ENCODE measurements around the gene RBMS3. TPM values are rescaled to one million over a fixed set of nuclear protein-coding genes. Genes with fewer than 3 reads are reported as not detected.
A peak's percentile ranks its signal among the peaks of the same experiment; 100 is the strongest.
"Not testable (repeated sequence)": the region's sequence is repeated elsewhere in the genome, so short reads cannot be mapped to it uniquely, and the experiment has no call there.

The RBMS3 gene
- total RNA-seq, 1 donor from 2014 or later, result 23.7 TPM

GRCh38 chr3:29454161-29454611, 173.3 kb downstream of the RBMS3 start:
- no peak for DNase-seq (ENCODE audit: low read depth)
- TF ChIP-seq, protein P1, sequence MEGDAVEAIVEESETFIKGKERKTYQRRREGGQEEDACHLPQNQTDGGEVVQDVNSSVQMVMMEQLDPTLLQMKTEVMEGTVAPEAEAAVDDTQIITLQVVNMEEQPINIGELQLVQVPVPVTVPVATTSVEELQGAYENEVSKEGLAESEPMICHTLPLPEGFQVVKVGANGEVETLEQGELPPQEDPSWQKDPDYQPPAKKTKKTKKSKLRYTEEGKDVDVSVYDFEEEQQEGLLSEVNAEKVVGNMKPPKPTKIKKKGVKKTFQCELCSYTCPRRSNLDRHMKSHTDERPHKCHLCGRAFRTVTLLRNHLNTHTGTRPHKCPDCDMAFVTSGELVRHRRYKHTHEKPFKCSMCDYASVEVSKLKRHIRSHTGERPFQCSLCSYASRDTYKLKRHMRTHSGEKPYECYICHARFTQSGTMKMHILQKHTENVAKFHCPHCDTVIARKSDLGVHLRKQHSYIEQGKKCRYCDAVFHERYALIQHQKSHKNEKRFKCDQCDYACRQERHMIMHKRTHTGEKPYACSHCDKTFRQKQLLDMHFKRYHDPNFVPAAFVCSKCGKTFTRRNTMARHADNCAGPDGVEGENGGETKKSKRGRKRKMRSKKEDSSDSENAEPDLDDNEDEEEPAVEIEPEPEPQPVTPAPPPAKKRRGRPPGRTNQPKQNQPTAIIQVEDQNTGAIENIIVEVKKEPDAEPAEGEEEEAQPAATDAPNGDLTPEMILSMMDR (IDR thresholded peaks at IDR 0.05; ENCODE audit: insufficient read depth, low read length, poor library complexity, severe bottlenecking), result no peak
- H3K27me3 ChIP-seq (ENCODE audit: control insufficient read depth, insufficient read depth, low read length), result no peaks in the 10 kb centered on the region
- no peak overlapping the region for H3K4me3 ChIP-seq (ENCODE audit: low read depth, low read length)
- H3K36me3 ChIP-seq (ENCODE audit: control insufficient read depth, insufficient read depth, low read length), result no peaks in the 10 kb centered on the region

- TF ChIP-seq, protein P1 (IDR thresholded peaks at IDR 0.05; ENCODE audit: insufficient read depth, low read length, poor library complexity, severe bottlenecking), result no peak
- DNase-seq (ENCODE audit: low read depth), result no peak
These were observed 176.0 kb downstream of the RBMS3 start for GRCh38 chr3:29456901-29457300.

GRCh38 chr3:29463304-29463703, 182.4 kb downstream of the RBMS3 start:
- Histone ChIP-seq H3K27me3 (ENCODE audit: control insufficient read depth, insufficient read depth, low read length) (no peaks in the 10 kb centered on the region), H3K36me3 (ENCODE audit: control insufficient read depth, insufficient read depth, low read length) (no peaks in the 10 kb centered on the region), H3K4me3 (ENCODE audit: low read depth, low read length) (no peak overlapping the region)
- DNase-seq (ENCODE audit: low read depth), result no peak
- TF ChIP-seq, protein P1 (IDR thresholded peaks at IDR 0.05; ENCODE audit: insufficient read depth, low read length, poor library complexity, severe bottlenecking), result no peak

More at GRCh38 chr3:29456901-29457300, 176.0 kb downstream of the RBMS3 start:
- no peaks in the 10 kb centered on the region for H3K36me3 ChIP-seq (ENCODE audit: control insufficient read depth, insufficient read depth, low read length)
- no peak overlapping the region for H3K4me3 ChIP-seq (ENCODE audit: low read depth, low read length)
- no peaks in the 10 kb centered on the region for H3K27me3 ChIP-seq (ENCODE audit: control insufficient read depth, insufficient read depth, low read length)

- TF ChIP-seq, protein P1 (IDR thresholded peaks at IDR 0.05; ENCODE audit: insufficient read depth, low read length, poor library complexity, severe bottlenecking), result no peak
- Histone ChIP-seq H3K36me3 (ENCODE audit: control insufficient read depth, insufficient read depth, low read length) (no peaks in the 10 kb centered on the region), H3K27me3 (ENCODE audit: control insufficient read depth, insufficient read depth, low read length) (no peaks in the 10 kb centered on the region), H3K4me3 (ENCODE audit: low read depth, low read length) (no peak overlapping the region)
- DNase-seq (ENCODE audit: low read depth), result peak; percentile 14
These were observed 185.0 kb downstream of the RBMS3 start for GRCh38 chr3:29465836-29466235.

- TF ChIP-seq, protein P1 (IDR thresholded peaks at IDR 0.05; ENCODE audit: insufficient read depth, low read length, poor library complexity, severe bottlenecking), result no peak
- DNase-seq (ENCODE audit: low read depth), result no peak
- Histone ChIP-seq H3K36me3 (ENCODE audit: control insufficient read depth, insufficient read depth, low read length) (no peaks in the 10 kb centered on the region), H3K4me3 (ENCODE audit: low read depth, low read length) (no peak overlapping the region), H3K27me3 (ENCODE audit: control insufficient read depth, insufficient read depth, low read length) (no peaks in the 10 kb centered on the region)
These were observed 185.6 kb downstream of the RBMS3 start for GRCh38 chr3:29466442-29466841.

- H3K27me3 ChIP-seq (ENCODE audit: control insufficient read depth, insufficient read depth, low read length), result no peaks in the 10 kb centered on the region
- no peak for DNase-seq (ENCODE audit: low read depth)
- H3K4me3 ChIP-seq (ENCODE audit: low read depth, low read length), result no peak overlapping the region
- TF ChIP-seq, protein P1 (IDR thresholded peaks at IDR 0.05; ENCODE audit: insufficient read depth, low read length, poor library complexity, severe bottlenecking), result no peak
- H3K36me3 ChIP-seq (ENCODE audit: control insufficient read depth, insufficient read depth, low read length), result no peaks in the 10 kb centered on the region
These were observed 187.3 kb downstream of the RBMS3 start for GRCh38 chr3:29468187-29468586.

DNA sequence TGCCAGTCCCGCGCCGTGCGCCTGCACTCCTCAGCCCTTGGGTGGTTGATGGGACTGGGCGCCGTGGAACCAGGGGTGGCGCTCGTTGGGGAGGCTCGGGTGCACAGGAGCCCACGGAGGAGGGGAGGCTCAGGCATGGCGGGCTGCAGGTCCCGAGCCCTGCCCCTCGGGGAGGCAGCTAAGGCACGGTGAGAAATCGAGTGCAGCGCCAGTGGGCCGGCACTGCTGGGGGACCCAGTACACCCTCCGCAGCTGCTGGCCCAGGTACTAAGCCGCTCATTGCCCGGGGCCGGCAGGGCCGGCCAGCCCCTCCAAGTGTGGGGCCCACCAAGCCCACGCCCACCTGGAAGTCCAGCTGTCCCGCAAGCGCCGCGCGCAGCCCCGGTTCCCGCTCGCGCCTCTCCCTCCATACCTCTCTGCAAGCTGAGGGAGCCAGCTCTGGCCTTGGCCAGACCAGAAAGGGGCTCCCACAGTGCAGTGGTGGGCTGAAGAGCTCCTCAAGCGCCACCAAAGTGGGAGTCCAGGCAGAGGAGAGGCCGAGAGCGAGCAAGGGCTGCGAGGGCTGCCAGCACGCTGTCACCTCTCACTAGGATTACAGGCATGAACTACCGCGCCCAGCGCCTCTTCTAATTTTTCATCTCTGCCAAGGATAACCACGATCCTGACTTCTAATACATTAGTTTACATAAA, 192.8 kb downstream of the RBMS3 start:
- not testable (repeated sequence) for H3K27me3 ChIP-seq (ENCODE audit: control insufficient read depth, insufficient read depth, low read length); DNase-seq (ENCODE audit: low read depth); H3K36me3 ChIP-seq (ENCODE audit: control insufficient read depth, insufficient read depth, low read length); H3K4me3 ChIP-seq (ENCODE audit: low read depth, low read length)
